Non-pigmented ciliary epithelial cell (primary cell): ENCODE measurements around the gene CAVIN2.

Experiments used
- DNase-seq: peaks from one replicate; pipeline ENCODE4 v3.0.0-alpha.2; 2010; ENCODE audit warnings: low read depth

The CAVIN2 gene

GRCh38 chr2:191846515-191847476, at the start of gene CAVIN2:
TSS of gene CAVIN2 (minus strand) at chr2:191847088. CDS start at chr2:191846925, 163 bp downstream.
- DNase-seq, result no peak

GRCh38 chr2:191895743-191896142, 48.9 kb upstream of the CAVIN2 start:
- no peak for DNase-seq

- DNase-seq, result no peak
Measured at GRCh38 chr2:191895195-191895594, 48.3 kb upstream of the CAVIN2 start.

- DNase-seq, result no peak
Measured at GRCh38 chr2:191894681-191895147, 47.8 kb upstream of the CAVIN2 start.

- peak; percentile 73 for DNase-seq
Measured at GRCh38 chr2:191892391-191892790, 45.5 kb upstream of the CAVIN2 start.

- no peak for DNase-seq
Measured at GRCh38 chr2:191891656-191892055, 44.8 kb upstream of the CAVIN2 start.

- no peak for DNase-seq
Measured at GRCh38 chr2:191889931-191890330, 43.0 kb upstream of the CAVIN2 start.

- no peak for DNase-seq
Measured at GRCh38 chr2:191888400-191889166, 41.7 kb upstream of the CAVIN2 start.

GRCh38 chr2:191885650-191886049, 38.8 kb upstream of the CAVIN2 start:
- no peak for DNase-seq

GRCh38 chr2:191885098-191885497, 38.2 kb upstream of the CAVIN2 start:
- no peak for DNase-seq

- DNase-seq, result no peak
Measured at GRCh38 chr2:191881982-191882816, 35.3 kb upstream of the CAVIN2 start.

- peak; percentile 71 for DNase-seq
Measured at GRCh38 chr2:191878548-191879279, 31.8 kb upstream of the CAVIN2 start.

- no peak for DNase-seq
Measured at GRCh38 chr2:191877875-191878274, 31.0 kb upstream of the CAVIN2 start.

GRCh38 chr2:191875859-191876258, 29.0 kb upstream of the CAVIN2 start:
- no peak for DNase-seq

GRCh38 chr2:191870744-191871143, 23.9 kb upstream of the CAVIN2 start:
- DNase-seq, result no peak

- no peak for DNase-seq
Measured at GRCh38 chr2:191869781-191870180, 22.9 kb upstream of the CAVIN2 start.

- DNase-seq, result no peak
Measured at GRCh38 chr2:191869178-191869577, 22.3 kb upstream of the CAVIN2 start.

GRCh38 chr2:191867507-191867847, 20.6 kb upstream of the CAVIN2 start:
- no peak for DNase-seq

GRCh38 chr2:191866675-191867506, 20.0 kb upstream of the CAVIN2 start:
- DNase-seq, result peak; percentile 76

GRCh38 chr2:191866195-191866594, 19.3 kb upstream of the CAVIN2 start:
- DNase-seq, result no peak
